Measurements from ENCODE around the gene C15orf40. TPM values are rescaled to one million over a fixed set of nuclear protein-coding genes. Genes with fewer than 3 reads are reported as not detected.

The C15orf40 gene
- polyA plus RNA-seq, 1 experiment: 17.9 TPM

DNA sequence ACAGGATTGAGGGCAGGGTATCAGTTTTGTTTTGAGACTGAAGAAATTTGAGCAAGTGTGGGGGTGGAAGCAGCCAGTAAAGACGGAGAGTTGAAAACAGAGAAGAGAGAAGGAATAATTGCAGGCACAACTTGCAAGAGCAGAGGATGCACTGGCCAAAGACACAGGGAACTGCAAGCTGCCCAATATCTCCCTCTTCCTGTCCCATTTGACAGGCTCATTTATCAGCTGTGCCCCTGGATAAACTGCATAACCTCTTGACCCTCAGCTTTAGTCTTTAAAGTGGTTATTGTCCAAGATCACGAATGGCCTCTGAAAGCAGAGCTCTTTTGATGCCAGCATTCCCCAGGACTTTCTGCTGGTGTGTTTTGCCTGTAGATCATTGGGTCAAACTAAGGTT lies 30.5 kb downstream of the C15orf40 start:
- ChIA-PET CTCF (no interaction called here), POLR2A (no interaction called here)
- TF ChIP-seq, protein P1, sequence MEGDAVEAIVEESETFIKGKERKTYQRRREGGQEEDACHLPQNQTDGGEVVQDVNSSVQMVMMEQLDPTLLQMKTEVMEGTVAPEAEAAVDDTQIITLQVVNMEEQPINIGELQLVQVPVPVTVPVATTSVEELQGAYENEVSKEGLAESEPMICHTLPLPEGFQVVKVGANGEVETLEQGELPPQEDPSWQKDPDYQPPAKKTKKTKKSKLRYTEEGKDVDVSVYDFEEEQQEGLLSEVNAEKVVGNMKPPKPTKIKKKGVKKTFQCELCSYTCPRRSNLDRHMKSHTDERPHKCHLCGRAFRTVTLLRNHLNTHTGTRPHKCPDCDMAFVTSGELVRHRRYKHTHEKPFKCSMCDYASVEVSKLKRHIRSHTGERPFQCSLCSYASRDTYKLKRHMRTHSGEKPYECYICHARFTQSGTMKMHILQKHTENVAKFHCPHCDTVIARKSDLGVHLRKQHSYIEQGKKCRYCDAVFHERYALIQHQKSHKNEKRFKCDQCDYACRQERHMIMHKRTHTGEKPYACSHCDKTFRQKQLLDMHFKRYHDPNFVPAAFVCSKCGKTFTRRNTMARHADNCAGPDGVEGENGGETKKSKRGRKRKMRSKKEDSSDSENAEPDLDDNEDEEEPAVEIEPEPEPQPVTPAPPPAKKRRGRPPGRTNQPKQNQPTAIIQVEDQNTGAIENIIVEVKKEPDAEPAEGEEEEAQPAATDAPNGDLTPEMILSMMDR (IDR thresholded peaks at IDR 0.05; ENCODE audit: insufficient read depth, low read depth, low read length): no peak
- no peak for DNase-seq (ENCODE audit: low read depth)
- H3K27me3 ChIP-seq (ENCODE audit: control insufficient read depth, insufficient read depth, low read length): no peaks in the 10 kb centered on the region
- H3K36me3 ChIP-seq (ENCODE audit: control insufficient read depth, insufficient read depth, low read length): no peaks in the 10 kb centered on the region
- H3K4me3 ChIP-seq (ENCODE audit: low read depth, low read length): no peak overlapping the region

DNA sequence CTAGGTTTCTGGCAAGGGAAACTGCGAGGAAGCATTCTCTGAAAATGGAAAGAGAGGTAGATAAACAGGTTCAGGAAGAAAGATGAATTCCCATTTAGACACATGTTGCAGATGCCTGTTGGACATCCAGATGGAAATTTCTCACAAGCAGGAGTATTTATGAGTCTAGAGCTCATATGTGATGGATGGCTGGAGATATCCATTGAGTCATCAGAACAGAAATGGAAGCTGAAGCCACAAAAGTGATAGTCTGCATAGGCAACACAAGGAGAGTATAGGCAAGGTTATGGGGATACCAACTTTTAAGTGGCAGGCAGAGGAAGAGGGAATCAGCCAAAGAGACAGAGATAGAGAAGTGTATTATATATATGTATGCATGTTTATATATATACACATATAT lies 31.7 kb downstream of the C15orf40 start:
- POLR2A ChIA-PET: no interaction called here
- Histone ChIP-seq H3K4me3 (ENCODE audit: low read depth, low read length) (no peak overlapping the region), H3K27me3 (ENCODE audit: control insufficient read depth, insufficient read depth, low read length) (no peaks in the 10 kb centered on the region), H3K36me3 (ENCODE audit: control insufficient read depth, insufficient read depth, low read length) (no peaks in the 10 kb centered on the region)
- CTCF ChIA-PET: no interaction called here
- no peak for DNase-seq (ENCODE audit: low read depth)
- TF ChIP-seq, protein P1 (IDR thresholded peaks at IDR 0.05; ENCODE audit: insufficient read depth, low read depth, low read length): no peak

DNA sequence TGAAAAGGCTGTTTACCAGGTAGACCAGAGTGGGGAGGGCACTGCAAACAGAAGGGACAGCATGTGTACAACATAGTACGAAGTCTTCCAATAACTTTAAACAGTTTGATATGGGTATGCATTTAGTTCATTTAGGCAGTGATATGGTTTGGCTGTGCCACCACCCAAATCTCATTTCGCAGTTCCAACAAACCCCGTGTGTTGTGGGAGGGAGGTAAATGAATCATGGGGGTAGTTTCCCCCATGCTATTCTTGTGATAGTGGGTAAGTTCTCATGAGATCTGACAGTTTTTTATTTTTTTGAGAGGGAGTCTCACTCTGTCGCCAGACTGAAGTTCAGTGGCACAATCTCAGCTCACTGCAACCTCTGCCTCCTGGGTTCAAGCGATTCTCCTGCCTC lies 33.0 kb downstream of the C15orf40 start:
- no peaks in the 10 kb centered on the region for H3K27me3 ChIP-seq (ENCODE audit: control insufficient read depth, insufficient read depth, low read length)
- POLR2A ChIA-PET: no interaction called here
- no peak overlapping the region for H3K4me3 ChIP-seq (ENCODE audit: low read depth, low read length)
- no peak for DNase-seq (ENCODE audit: low read depth)
- no peaks in the 10 kb centered on the region for H3K36me3 ChIP-seq (ENCODE audit: control insufficient read depth, insufficient read depth, low read length)
- CTCF ChIA-PET: no interaction called here
- TF ChIP-seq, protein P1 (IDR thresholded peaks at IDR 0.05; ENCODE audit: insufficient read depth, low read depth, low read length): no peak

DNA sequence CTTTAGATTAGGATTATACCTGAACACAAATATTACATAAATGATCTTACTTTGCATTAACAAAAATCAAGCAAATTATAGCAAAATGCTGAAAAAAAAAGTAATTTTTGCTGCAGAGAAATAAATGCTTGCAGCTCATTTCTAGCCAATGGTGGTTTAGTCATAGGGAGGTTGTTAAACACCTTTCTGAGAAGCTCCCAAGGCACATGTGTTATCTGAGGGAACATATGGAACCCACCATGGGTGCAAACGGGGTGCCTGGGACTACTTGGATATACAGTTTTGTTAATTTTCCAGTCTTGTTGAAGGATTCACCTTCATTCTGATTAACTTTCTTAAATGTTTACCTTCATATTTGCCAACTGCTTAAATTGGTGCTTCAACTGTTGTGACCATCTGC lies 34.4 kb downstream of the C15orf40 start:
- CTCF ChIA-PET: no interaction called here
- POLR2A ChIA-PET: no interaction called here
- H3K36me3 ChIP-seq (ENCODE audit: control insufficient read depth, insufficient read depth, low read length): no peaks in the 10 kb centered on the region
- DNase-seq (ENCODE audit: low read depth): no peak
- TF ChIP-seq, protein P1 (IDR thresholded peaks at IDR 0.05; ENCODE audit: insufficient read depth, low read depth, low read length): no peak
- no peaks in the 10 kb centered on the region for H3K27me3 ChIP-seq (ENCODE audit: control insufficient read depth, insufficient read depth, low read length)
- no peak overlapping the region for H3K4me3 ChIP-seq (ENCODE audit: low read depth, low read length)

DNA sequence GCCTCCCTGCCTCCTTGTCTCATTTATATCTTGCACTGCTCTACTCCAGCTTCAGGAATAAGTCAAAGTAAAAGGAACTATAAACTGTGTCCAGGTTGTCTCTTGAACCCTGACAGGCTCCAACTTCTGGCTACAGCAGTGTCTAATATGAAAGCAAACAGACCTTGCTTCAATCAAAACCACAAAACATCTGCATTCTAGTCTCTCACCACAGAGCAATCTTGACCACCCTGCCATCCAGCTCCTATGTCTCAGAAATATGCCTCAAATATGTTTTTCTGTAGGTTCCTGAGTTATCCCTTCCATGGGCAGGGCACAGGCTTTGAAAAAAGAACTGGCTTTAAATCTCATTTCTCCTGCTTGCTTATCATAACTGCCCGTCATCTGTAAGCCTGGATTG lies 38.4 kb downstream of the C15orf40 start:
- POLR2A ChIA-PET: no interaction called here
- CTCF ChIA-PET: interaction anchor here (0.6 kb wide), 1 partner anchor 593 kb away, joined by 3 read pairs; no protein-coding TSS in a partner anchor
- TF ChIP-seq, protein P1 (IDR thresholded peaks at IDR 0.05; ENCODE audit: insufficient read depth, low read depth, low read length): no peak
- DNase-seq (ENCODE audit: low read depth): no peak
- no peak overlapping the region for H3K4me3 ChIP-seq (ENCODE audit: low read depth, low read length)
- H3K36me3 ChIP-seq (ENCODE audit: control insufficient read depth, insufficient read depth, low read length): no peaks in the 10 kb centered on the region
- no peaks in the 10 kb centered on the region; the same call in 1 of the 2 replicates for H3K27me3 ChIP-seq (ENCODE audit: control insufficient read depth, insufficient read depth, low read length)

All from BJ (cell line).